ENCODE measurements around the gene SUCO. TPM values are rescaled to one million over a fixed set of nuclear protein-coding genes. Genes with fewer than 3 reads are reported as not detected.

The SUCO gene
- total and polyA plus RNA-seq, 2 of the 4 experiments (the other 2 are of a cell fraction): 11.4 to 21.5 TPM

- H3K9me1 ChIP-seq (ENCODE audit: insufficient read depth, low read length): no peaks in the 10 kb centered on the region
- H3K9me3 ChIP-seq (ENCODE audit: control insufficient read depth, insufficient read depth, low read length): no peaks in the 10 kb centered on the region
- peaks cover 6% of the 10 kb centered on the region; the same call in 1 of the 2 replicates for H3K36me3 ChIP-seq (ENCODE audit: control insufficient read depth, insufficient read depth, low read length)
- H3K14ac ChIP-seq (replicated peaks; ENCODE audit: low read depth, low read length): no peak overlapping the region
- H2BK120ac ChIP-seq (ENCODE audit: low read depth, low read length): no peak overlapping the region
- H3K27me3 ChIP-seq (ENCODE audit: control insufficient read depth, insufficient read depth, low read length): no peaks in the 10 kb centered on the region
- no peak overlapping the region for H3K9ac ChIP-seq (ENCODE audit: low read depth, low read length)
- H4K20me1 ChIP-seq (ENCODE audit: insufficient read depth, low read length): no peaks in the 10 kb centered on the region
- no peak overlapping the region for H2AFZ ChIP-seq (replicated peaks; ENCODE audit: low read length, poor library complexity)
- DNase-seq (no peak), ATAC-seq (ENCODE audit: low read depth) (no peak)
- in situ Hi-C loops (cut with MboI; ENCODE audit: low sequenced_read_pairs): no loop called here
- no peak overlapping the region for H4K8ac ChIP-seq (ENCODE audit: low read depth in 2 of 2, low read length in 2 of 2)
- H3K27ac ChIP-seq (ENCODE audit: insufficient read depth, low read length): no peak overlapping the region
- 0 out of 2 replicates have a peak, but pooled peaks cover 2% of the 10 kb centered on the region for H3K4me1 ChIP-seq (ENCODE audit: control insufficient read depth, insufficient read depth, low read length)
- WGBS, 2 experiments (ENCODE audit: extremely low coverage in 2 of 2, insufficient read length in 1 of 2): no CpG with 5 or more reads among the region's 3 CpGs
- no peak overlapping the region for H2BK20ac ChIP-seq (ENCODE audit: low read depth, low read length)
- no peak overlapping the region for H2BK15ac ChIP-seq (ENCODE audit: low read depth, low read length)
- H3K23ac ChIP-seq (ENCODE audit: low read depth, low read length): no peak overlapping the region
- peaks cover 7 to 15% of the 10 kb centered on the region in 2 experiments; a peak in 2 of 4 replicates for H3K79me1 ChIP-seq (ENCODE audit: low read depth in 1 of 2, low read length in 2 of 2)
- H3K56ac ChIP-seq (ENCODE audit: extremely low read depth, insufficient read depth, low read length): no peak overlapping the region
- H3K4me2 ChIP-seq (ENCODE audit: low read depth, low read length): no peak overlapping the region
- no TSS peak for BruUV-seq (replicated peaks)
- H3K18ac ChIP-seq (ENCODE audit: low read depth, low read length): no peak overlapping the region
- H2AK5ac ChIP-seq (ENCODE audit: low read depth, low read length): no peak overlapping the region
- H3K4me3 ChIP-seq (ENCODE audit: insufficient read depth, low read depth, low read length): no peak overlapping the region
- dilution Hi-C loops (cut with HindIII; ENCODE audit: low sequenced_read_pairs, unreplicated experiment): no loop called here
- TF ChIP-seq CTCF (conservative IDR thresholded peaks at IDR 0.05; ENCODE audit: low read depth, low read length) (peak; percentile 39; the same call in 1 of the 2 replicates), POLR2A (IDR thresholded peaks at IDR 0.05; ENCODE audit: low read depth, low read length) (no peak), USF2 (IDR thresholded peaks at IDR 0.05; ENCODE audit: low read depth, low read length) (no peak), SMC3 (IDR thresholded peaks at IDR 0.05; ENCODE audit: low read depth, low read length) (peak; percentile 42; the same call in 1 of the 2 replicates), RCOR1 (IDR thresholded peaks at IDR 0.05; ENCODE audit: insufficient replicate concordance, low read length) (no peak), FOS (IDR thresholded peaks at IDR 0.05; ENCODE audit: low read depth, low read length) (no peak), BHLHE40 (IDR thresholded peaks at IDR 0.05; ENCODE audit: low read depth, low read length) (no peak), RFX5 (IDR thresholded peaks at IDR 0.05; ENCODE audit: low read depth, low read length) (no peak), CHD1 (IDR thresholded peaks at IDR 0.05; ENCODE audit: low read depth, low read length) (no peak), MAZ (IDR thresholded peaks at IDR 0.05; ENCODE audit: borderline replicate concordance, low read depth, low read length) (no peak), NFE2L2 (IDR thresholded peaks at IDR 0.05; ENCODE audit: low read depth, low read length) (no peak), RAD21 (IDR thresholded peaks at IDR 0.05; ENCODE audit: low read length) (peak; percentile 43), MXI1 (IDR thresholded peaks at IDR 0.05; ENCODE audit: borderline replicate concordance, low read depth, low read length) (no peak)
- TF ChIP-seq, protein P1, sequence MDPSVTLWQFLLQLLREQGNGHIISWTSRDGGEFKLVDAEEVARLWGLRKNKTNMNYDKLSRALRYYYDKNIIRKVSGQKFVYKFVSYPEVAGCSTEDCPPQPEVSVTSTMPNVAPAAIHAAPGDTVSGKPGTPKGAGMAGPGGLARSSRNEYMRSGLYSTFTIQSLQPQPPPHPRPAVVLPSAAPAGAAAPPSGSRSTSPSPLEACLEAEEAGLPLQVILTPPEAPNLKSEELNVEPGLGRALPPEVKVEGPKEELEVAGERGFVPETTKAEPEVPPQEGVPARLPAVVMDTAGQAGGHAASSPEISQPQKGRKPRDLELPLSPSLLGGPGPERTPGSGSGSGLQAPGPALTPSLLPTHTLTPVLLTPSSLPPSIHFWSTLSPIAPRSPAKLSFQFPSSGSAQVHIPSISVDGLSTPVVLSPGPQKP (IDR thresholded peaks at IDR 0.05; ENCODE audit: borderline replicate concordance, low read depth, low read length): no peak
- no peak overlapping the region for H4K5ac ChIP-seq (ENCODE audit: low read depth, low read length)
- ChIA-PET POLR2A (ENCODE audit: unreplicated experiment) (no interaction called here), CTCF (interaction anchor here (1.0 to 1.5 kb wide), 5 partner anchors 10 to 443 kb away, joined by 3 to 6 read pairs (median 3); no protein-coding TSS in a partner anchor)
- H3K4ac ChIP-seq (ENCODE audit: low read depth, low read length): no peak overlapping the region
- H4K91ac ChIP-seq (ENCODE audit: insufficient read depth, low read depth, low read length): no peak overlapping the region
- H2AK9ac ChIP-seq (replicated peaks; ENCODE audit: low read depth, low read length, poor library complexity): no peak overlapping the region
- intact Hi-C loops (cut with micrococcal nuclease): loop anchor here (1.0 kb wide), 1 partner anchor 110 kb away; no protein-coding TSS in a partner anchor
- H2BK5ac ChIP-seq (ENCODE audit: low read depth, low read length, poor library complexity, severe bottlenecking): no peak overlapping the region
Observed at GRCh38 chr1:172609528-172609927, 76.6 kb downstream of the SUCO start.

Data from IMR-90 (cell line).